Gastrocnemius medialis (tissue), 4 donors: ENCODE results near the gene GOLGA6A.
"Not testable (repeated sequence)": the region's sequence is repeated elsewhere in the genome, so short reads cannot be mapped to it uniquely, and the experiment has no call there.

Experiments used
- POLR2A ChIP-seq, 2 donors: fragments of 450-650 bp; IDR thresholded peaks; one replicate each; pipeline ENCODE4 v1.6.1; 2017; ENCODE audit warnings: antibody characterized with exemption in 2 of 2, mild to moderate bottlenecking in 2 of 2, moderate library complexity in 2 of 2
- TF ChIP-seq, protein P1 (sequence below), 5 experiments: fragments of 450-650 bp in 3 of 5; fragments of 200-600 bp in 2 of 5; sonication (generic) in 2 of 5; IDR thresholded peaks in 4 of 5; conservative IDR thresholded peaks in 1 of 5; 1 replicate in 4 of 5; 2 replicates in 1 of 5; pipeline ENCODE4 v1.5.1; 2016 to 2019; ENCODE audit warnings: antibody characterized with exemption in 5 of 5, mild to moderate bottlenecking in 3 of 5, moderate library complexity in 3 of 5

DNA sequence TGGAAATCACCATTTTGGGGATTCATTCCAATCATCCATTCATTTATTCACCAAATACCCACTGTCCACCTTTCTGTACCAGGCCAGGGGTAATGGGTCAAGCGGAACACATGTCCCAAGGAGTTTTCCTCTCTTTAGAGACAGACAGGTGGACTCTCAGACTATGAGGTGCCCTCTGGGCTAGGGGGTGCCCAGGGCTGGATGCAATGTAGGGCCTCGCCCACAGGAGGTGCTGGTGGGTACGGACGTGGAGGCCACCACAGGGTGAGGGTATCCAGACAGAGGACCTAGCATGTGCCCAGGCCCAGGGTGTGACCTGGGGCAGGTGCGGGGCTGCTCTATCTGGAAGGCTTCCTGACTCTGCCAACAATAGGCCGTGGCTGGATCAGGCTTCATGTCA lies 26.3 kb upstream of the GOLGA6A start:
- TF ChIP-seq, protein P1, sequence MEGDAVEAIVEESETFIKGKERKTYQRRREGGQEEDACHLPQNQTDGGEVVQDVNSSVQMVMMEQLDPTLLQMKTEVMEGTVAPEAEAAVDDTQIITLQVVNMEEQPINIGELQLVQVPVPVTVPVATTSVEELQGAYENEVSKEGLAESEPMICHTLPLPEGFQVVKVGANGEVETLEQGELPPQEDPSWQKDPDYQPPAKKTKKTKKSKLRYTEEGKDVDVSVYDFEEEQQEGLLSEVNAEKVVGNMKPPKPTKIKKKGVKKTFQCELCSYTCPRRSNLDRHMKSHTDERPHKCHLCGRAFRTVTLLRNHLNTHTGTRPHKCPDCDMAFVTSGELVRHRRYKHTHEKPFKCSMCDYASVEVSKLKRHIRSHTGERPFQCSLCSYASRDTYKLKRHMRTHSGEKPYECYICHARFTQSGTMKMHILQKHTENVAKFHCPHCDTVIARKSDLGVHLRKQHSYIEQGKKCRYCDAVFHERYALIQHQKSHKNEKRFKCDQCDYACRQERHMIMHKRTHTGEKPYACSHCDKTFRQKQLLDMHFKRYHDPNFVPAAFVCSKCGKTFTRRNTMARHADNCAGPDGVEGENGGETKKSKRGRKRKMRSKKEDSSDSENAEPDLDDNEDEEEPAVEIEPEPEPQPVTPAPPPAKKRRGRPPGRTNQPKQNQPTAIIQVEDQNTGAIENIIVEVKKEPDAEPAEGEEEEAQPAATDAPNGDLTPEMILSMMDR (IDR thresholded peaks at IDR 0.05 in 4 of 5, conservative IDR thresholded peaks at IDR 0.05 in 1 of 5) = not testable (repeated sequence)
- not testable (repeated sequence) for TF ChIP-seq POLR2A (IDR thresholded peaks at IDR 0.05)
